Mucosa of rectum (tissue), 2 donors: ENCODE results near the gene SPATA12.

ENCODE experiments used
- H3K27ac ChIP-seq, 2 donors: one replicate each; pipeline ENCODE4 v1.7.0; 2013; ENCODE audit warnings: inconsistent platforms in 2 of 2, low read depth in 2 of 2, low read length in 2 of 2
- H3K27me3 ChIP-seq, 2 donors: one replicate each; pipeline ENCODE4 v1.7.0; 2013; ENCODE audit warnings: low read length in 2 of 2; ENCODE audit not compliant: control insufficient read depth in 2 of 2, insufficient read depth in 2 of 2
- H3K36me3 ChIP-seq, 2 donors: one replicate each; pipeline ENCODE4 v1.7.0; 2013; ENCODE audit warnings: low read length in 2 of 2; ENCODE audit not compliant: control insufficient read depth in 2 of 2, insufficient read depth in 2 of 2
- H3K4me1 ChIP-seq, 2 donors: one replicate each; pipeline ENCODE4 v1.7.0; 2013; ENCODE audit warnings: low read length in 2 of 2, mild to moderate bottlenecking in 1 of 2; ENCODE audit not compliant: control insufficient read depth in 2 of 2, insufficient read depth in 2 of 2
- H3K4me3 ChIP-seq, 2 donors: one replicate each; pipeline ENCODE4 v1.7.0; 2013; ENCODE audit warnings: low read length in 2 of 2
- H3K9ac ChIP-seq, 2 donors: one replicate each; pipeline ENCODE4 v1.7.0; 2013; ENCODE audit warnings: low read length in 2 of 2, low read depth in 1 of 2, mild to moderate bottlenecking in 1 of 2
- H3K9me3 ChIP-seq, 2 donors: one replicate each; pipeline ENCODE4 v1.7.0; 2013; ENCODE audit warnings: low read length in 2 of 2; ENCODE audit not compliant: control insufficient read depth in 2 of 2
- donor health status: healthy.
- donor health status: Normal muscosa, but diverticular disease.

SPATA12 gene

GRCh38 chr3:57108684-57109083, 48.2 kb downstream of the SPATA12 start:
- no peak overlapping the region for H3K4me3 ChIP-seq
- no peak overlapping the region for H3K27ac ChIP-seq
- no peak overlapping the region for H3K9ac ChIP-seq
- H3K9me3 ChIP-seq, result no peaks in the 10 kb centered on the region
- no peaks in the 10 kb centered on the region for H3K36me3 ChIP-seq
- no peaks in the 10 kb centered on the region for H3K27me3 ChIP-seq
- no peaks in the 10 kb centered on the region for H3K4me1 ChIP-seq

GRCh38 chr3:57109437-57110199, 49.2 kb downstream of the SPATA12 start:
- H3K9me3 ChIP-seq, result no peaks in the 10 kb centered on the region
- no peaks in the 10 kb centered on the region for H3K36me3 ChIP-seq
- H3K27ac ChIP-seq, result no peak overlapping the region
- H3K9ac ChIP-seq, result no peak overlapping the region
- no peaks in the 10 kb centered on the region for H3K27me3 ChIP-seq
- H3K4me1 ChIP-seq, result no peaks in the 10 kb centered on the region
- no peak overlapping the region for H3K4me3 ChIP-seq

- no peaks in the 10 kb centered on the region for H3K27me3 ChIP-seq
- no peak overlapping the region for H3K27ac ChIP-seq
- no peaks in the 10 kb centered on the region for H3K4me1 ChIP-seq
- no peak overlapping the region for H3K9ac ChIP-seq
- H3K36me3 ChIP-seq, result no peaks in the 10 kb centered on the region
- no peaks in the 10 kb centered on the region for H3K9me3 ChIP-seq
- H3K4me3 ChIP-seq, result no peak overlapping the region
Measured at GRCh38 chr3:57110214-57110613, 49.8 kb downstream of the SPATA12 start.

GRCh38 chr3:57110798-57111197, 50.3 kb downstream of the SPATA12 start:
- Histone ChIP-seq H3K36me3 (no peaks in the 10 kb centered on the region), H3K9me3 (no peaks in the 10 kb centered on the region), H3K4me1 (no peaks in the 10 kb centered on the region), H3K27me3 (no peaks in the 10 kb centered on the region), H3K9ac (no peak overlapping the region), H3K27ac (no peak overlapping the region), H3K4me3 (no peak overlapping the region)

DNA sequence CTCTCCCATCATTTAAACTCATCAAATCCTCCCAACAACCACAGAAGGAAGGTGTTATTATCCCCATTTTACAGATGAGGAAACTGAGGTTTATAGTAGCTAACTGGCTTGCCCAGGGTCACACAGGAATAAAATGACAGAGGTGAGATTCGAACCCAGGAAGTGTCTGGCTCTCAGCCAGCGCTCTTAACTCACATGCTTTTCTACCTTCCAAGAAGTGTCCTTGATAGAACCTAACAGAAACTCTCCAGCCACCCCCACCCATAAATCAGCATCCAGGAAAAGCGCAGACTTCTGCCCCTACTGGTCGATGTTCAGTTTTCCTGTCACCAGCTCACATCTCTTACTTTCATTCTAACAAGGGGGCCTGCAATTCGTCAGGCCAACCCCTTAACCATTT, 51.7 kb downstream of the SPATA12 start:
- no peak overlapping the region for H3K9ac ChIP-seq
- H3K9me3 ChIP-seq, result no peaks in the 10 kb centered on the region
- no peak overlapping the region for H3K27ac ChIP-seq
- no peak overlapping the region for H3K4me3 ChIP-seq
- H3K27me3 ChIP-seq, result no peaks in the 10 kb centered on the region
- no peaks in the 10 kb centered on the region for H3K4me1 ChIP-seq
- H3K36me3 ChIP-seq, result no peaks in the 10 kb centered on the region

GRCh38 chr3:57116501-57116900, 56.0 kb downstream of the SPATA12 start:
- Histone ChIP-seq H3K27ac (no peak overlapping the region), H3K9me3 (no peaks in the 10 kb centered on the region), H3K9ac (no peak overlapping the region), H3K4me3 (no peak overlapping the region), H3K4me1 (no peaks in the 10 kb centered on the region), H3K36me3 (no peaks in the 10 kb centered on the region), H3K27me3 (no peaks in the 10 kb centered on the region)

DNA sequence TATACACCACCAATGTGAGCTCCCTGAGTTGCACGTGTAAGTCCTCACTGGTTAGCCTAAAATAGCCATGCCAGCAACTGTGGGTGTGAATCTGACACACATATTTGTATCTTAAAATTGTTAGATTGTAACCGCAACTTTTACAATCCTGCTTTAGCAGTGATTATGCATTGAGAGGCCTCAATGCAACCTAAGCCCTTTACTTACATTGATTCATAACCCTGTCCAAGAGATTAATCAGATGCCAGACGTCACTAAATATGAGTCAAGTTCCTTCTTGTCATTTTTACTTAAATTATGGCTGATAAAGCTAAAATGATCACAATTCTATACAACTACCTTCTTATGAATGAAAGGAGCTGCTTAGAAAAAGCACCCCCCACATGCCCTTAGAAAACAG, 57.8 kb downstream of the SPATA12 start:
- Histone ChIP-seq H3K9ac (no peak overlapping the region), H3K36me3 (no peaks in the 10 kb centered on the region), H3K4me1 (no peaks in the 10 kb centered on the region)

DNA sequence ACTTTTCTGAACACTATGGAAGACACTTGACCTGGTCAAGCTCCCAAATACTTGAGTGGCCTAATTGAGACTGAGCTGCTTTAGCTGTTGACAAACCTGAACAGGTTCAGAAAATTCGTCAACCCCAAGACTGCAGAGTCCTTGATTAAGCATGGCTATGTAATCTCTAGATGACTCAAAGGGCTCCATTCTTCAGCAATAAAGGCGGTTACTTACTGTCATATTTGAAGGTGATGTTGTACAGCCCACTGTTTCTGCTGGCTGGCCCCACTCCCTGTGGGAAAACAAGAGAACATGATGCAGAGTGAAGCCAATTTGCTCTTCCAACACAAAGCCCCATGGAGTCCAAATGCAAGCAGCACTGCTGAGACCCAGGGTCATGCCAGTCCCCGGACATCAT, 59.6 kb downstream of the SPATA12 start:
- H3K9me3 ChIP-seq, result no peaks in the 10 kb centered on the region
- H3K9ac ChIP-seq, result no peak overlapping the region
- no peak overlapping the region for H3K27ac ChIP-seq
- no peak overlapping the region for H3K4me3 ChIP-seq
- H3K27me3 ChIP-seq, result no peaks in the 10 kb centered on the region
- H3K4me1 ChIP-seq, result no peaks in the 10 kb centered on the region
- H3K36me3 ChIP-seq, result no peaks in the 10 kb centered on the region

More for the DNA sequence above, 57.8 kb downstream of the SPATA12 start:
- Histone ChIP-seq H3K27ac (no peak overlapping the region), H3K9me3 (no peaks in the 10 kb centered on the region), H3K4me3 (no peak overlapping the region), H3K27me3 (no peaks in the 10 kb centered on the region)

DNA sequence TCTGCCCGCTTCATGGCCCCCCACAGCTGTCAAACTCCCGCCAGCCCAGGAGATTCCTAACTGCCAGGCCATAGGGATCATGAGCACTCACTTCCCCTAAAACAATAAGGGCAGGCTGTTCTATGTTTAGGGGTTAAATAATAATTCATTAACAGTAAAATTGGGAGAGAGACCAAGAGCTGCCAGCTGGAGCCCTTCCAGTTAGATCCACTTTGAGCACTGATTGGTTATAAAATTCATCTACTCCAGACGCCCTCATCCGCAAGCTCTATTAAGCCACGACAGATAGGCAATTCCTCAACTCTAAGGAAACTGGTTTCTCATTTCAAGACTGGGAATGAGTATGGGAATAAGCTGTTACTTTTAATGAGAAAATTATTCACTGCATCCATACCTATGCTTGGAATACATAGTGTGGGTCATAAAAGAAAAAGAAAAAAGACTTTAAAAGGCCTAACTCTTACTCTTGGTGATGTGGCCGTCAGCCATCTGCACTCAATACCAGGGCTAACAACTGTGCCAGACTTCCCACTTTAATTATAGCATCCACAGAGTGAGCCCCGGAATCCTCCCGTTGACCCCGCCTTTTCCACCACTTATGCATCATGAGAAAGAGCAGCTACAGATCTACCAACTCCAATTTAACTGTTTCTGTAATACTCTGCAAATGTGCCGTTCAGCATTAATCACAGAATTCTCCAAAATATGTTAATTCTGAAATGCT, 60.1 kb downstream of the SPATA12 start:
- no peaks in the 10 kb centered on the region for H3K27me3 ChIP-seq
- H3K4me1 ChIP-seq, result no peaks in the 10 kb centered on the region
- no peak overlapping the region for H3K9ac ChIP-seq
- no peaks in the 10 kb centered on the region for H3K36me3 ChIP-seq
- no peaks in the 10 kb centered on the region for H3K9me3 ChIP-seq
- H3K27ac ChIP-seq, result no peak overlapping the region
- no peak overlapping the region for H3K4me3 ChIP-seq
